MM.1S (cell line): ENCODE measurements around the gene CCDC73.
"Not testable (repeated sequence)": the region's sequence is repeated elsewhere in the genome, so short reads cannot be mapped to it uniquely, and the experiment has no call there.

ENCODE experiments used
- DNase-seq: peaks from one replicate; pipeline ENCODE4 v3.0.0-alpha.2; 2015
- H2AFZ ChIP-seq: fragments of 300-600 bp; sonication (generic); 2 replicates; pipeline ENCODE4 v1.6.0; 2016; ENCODE audit warnings: antibody characterized with exemption, low read length
- H3F3A ChIP-seq: fragments of 300-600 bp; sonication (generic); 2 replicates; pipeline ENCODE4 v1.6.1; 2016; ENCODE audit warnings: mild to moderate bottlenecking, antibody characterized with exemption, low read length, moderate library complexity, mixed read lengths; ENCODE audit not compliant: insufficient read depth
- H3K27ac ChIP-seq: fragments of 300-600 bp; sonication (generic); 2 replicates; pipeline ENCODE4 v1.5.1; 2016; ENCODE audit warnings: mild to moderate bottlenecking, low read length
- H3K27me3 ChIP-seq: fragments of 300-600 bp; sonication (generic); replicated peaks from 2 replicates; pipeline ENCODE4 v1.6.0; 2016; ENCODE audit warnings: low read length; ENCODE audit not compliant: insufficient read depth
- H3K36me3 ChIP-seq: fragments of 300-600 bp; sonication (generic); replicated peaks from 2 replicates; pipeline ENCODE4 v1.6.1; 2016; ENCODE audit warnings: mild to moderate bottlenecking, low read length, mixed read lengths; ENCODE audit not compliant: insufficient read depth
- H3K4me1 ChIP-seq: fragments of 300-600 bp; sonication (generic); 2 replicates; pipeline ENCODE4 v1.6.1; 2016; ENCODE audit warnings: low read length, mixed read lengths
- H3K4me2 ChIP-seq: fragments of 300-600 bp; sonication (generic); 2 replicates; pipeline ENCODE4 v1.6.0; 2016; ENCODE audit warnings: low read depth, low read length
- H3K4me3 ChIP-seq: fragments of 300-600 bp; sonication (generic); 2 replicates; pipeline ENCODE4 v1.5.1; 2016; ENCODE audit warnings: low read length, mixed read lengths
- H3K79me2 ChIP-seq: fragments of 300-600 bp; sonication (generic); 2 replicates; pipeline ENCODE4 v1.6.1; 2016; ENCODE audit warnings: mixed run types, low read length, mixed read lengths
- H3K9ac ChIP-seq: fragments of 300-600 bp; sonication (generic); 2 replicates; pipeline ENCODE4 v1.6.1; 2016; ENCODE audit warnings: low read length, mixed read lengths
- H3K9me2 ChIP-seq: fragments of 300-600 bp; sonication (generic); replicated peaks from 2 replicates; pipeline ENCODE4 v1.6.1; 2016; ENCODE audit warnings: mild to moderate bottlenecking, low read length, mixed read lengths; ENCODE audit not compliant: insufficient read depth
- H3K9me3 ChIP-seq: fragments of 300-600 bp; sonication (generic); replicated peaks from 2 replicates; pipeline ENCODE4 v1.6.1; 2016; ENCODE audit warnings: mild to moderate bottlenecking, low read length, mixed read lengths; ENCODE audit not compliant: insufficient read depth
- H4K20me1 ChIP-seq: fragments of 300-600 bp; sonication (generic); 2 replicates; pipeline ENCODE4 v1.6.1; 2016; ENCODE audit warnings: mild to moderate bottlenecking, low read length, moderate library complexity, mixed read lengths; ENCODE audit not compliant: insufficient read depth
- CTCF ChIP-seq: fragments of 300-600 bp; sonication (generic); IDR thresholded peaks from 2 replicates; pipeline ENCODE4 v1.5.1; 2016; ENCODE audit warnings: antibody characterized with exemption, low read length, mixed read lengths
- EZH2 ChIP-seq: fragments of 300-600 bp; sonication (generic); optimal IDR thresholded peaks from 2 replicates; pipeline ENCODE3; 2017; ENCODE audit warnings: low read depth, mild to moderate bottlenecking, antibody characterized with exemption, low read length, mixed read lengths
- EZH2phosphoT487 ChIP-seq: fragments of 300-600 bp; sonication (generic); IDR thresholded peaks from 2 replicates; pipeline ENCODE4 v1.6.1; 2018; ENCODE audit warnings: antibody characterized with exemption, low read length

Gene CCDC73

GRCh38 chr11:32786811-32787210, 7.7 kb downstream of the CCDC73 start:
- Histone ChIP-seq H3K4me2 (no peak overlapping the region), H3K36me3 (no peaks in the 10 kb centered on the region), H3K27me3 (no peaks in the 10 kb centered on the region), H3K4me1 (peaks cover 8% of the 10 kb centered on the region; the same call in 1 of the 2 replicates), H3K4me3 (no peak overlapping the region), H2AFZ (no peak overlapping the region), H3K9ac (no peak overlapping the region), H3F3A (no peaks in the 10 kb centered on the region), H3K9me2 (no peaks in the 10 kb centered on the region), H4K20me1 (no peaks in the 10 kb centered on the region), H3K9me3 (no peaks in the 10 kb centered on the region), H3K27ac (no peak overlapping the region), H3K79me2 (no peaks in the 10 kb centered on the region)
- TF ChIP-seq EZH2phosphoT487: no peak
- no peak for TF ChIP-seq EZH2
- TF ChIP-seq CTCF: no peak
- DNase-seq: no peak

- Histone ChIP-seq H3K27ac (no peak overlapping the region), H3K36me3 (no peaks in the 10 kb centered on the region), H3K27me3 (no peaks in the 10 kb centered on the region), H3K9me3 (no peaks in the 10 kb centered on the region), H3K4me3 (no peak overlapping the region), H3K9ac (no peak overlapping the region), H4K20me1 (no peaks in the 10 kb centered on the region), H3K79me2 (no peaks in the 10 kb centered on the region), H3K4me1 (peaks cover 8% of the 10 kb centered on the region; the same call in 1 of the 2 replicates), H3K4me2 (no peak overlapping the region; the same call in 1 of the 2 replicates), H3K9me2 (no peaks in the 10 kb centered on the region), H3F3A (no peaks in the 10 kb centered on the region), H2AFZ (no peak overlapping the region)
- no peak for DNase-seq
- TF ChIP-seq EZH2: no peak
Observed at GRCh38 chr11:32785262-32785661, 9.2 kb downstream of the CCDC73 start.

GRCh38 chr11:32781721-32782120, 12.7 kb downstream of the CCDC73 start:
- Histone ChIP-seq H3F3A (no peaks in the 10 kb centered on the region), H3K4me1 (peaks cover 19% of the 10 kb centered on the region), H3K36me3 (no peaks in the 10 kb centered on the region), H3K79me2 (no peaks in the 10 kb centered on the region), H3K4me2 (no peak overlapping the region), H3K4me3 (no peak overlapping the region), H2AFZ (no peak overlapping the region), H3K9me3 (no peaks in the 10 kb centered on the region), H4K20me1 (no peaks in the 10 kb centered on the region), H3K27ac (no peak overlapping the region), H3K9me2 (no peaks in the 10 kb centered on the region), H3K27me3 (no peaks in the 10 kb centered on the region), H3K9ac (no peak overlapping the region)
- DNase-seq: no peak
- TF ChIP-seq EZH2phosphoT487: no peak

- H2AFZ ChIP-seq, H3K9me2 ChIP-seq, H3F3A ChIP-seq, H4K20me1 ChIP-seq, H3K9ac ChIP-seq, H3K4me2 ChIP-seq, H3K9me3 ChIP-seq, H3K27me3 ChIP-seq, H3K4me3 ChIP-seq, H3K36me3 ChIP-seq, H3K79me2 ChIP-seq, DNase-seq, H3K27ac ChIP-seq: not testable (repeated sequence)
- peaks cover 16% of the 10 kb centered on the region for H3K4me1 ChIP-seq
Observed at GRCh38 chr11:32780839-32781238, 13.6 kb downstream of the CCDC73 start.

GRCh38 chr11:32779136-32779535, 15.3 kb downstream of the CCDC73 start:
- DNase-seq: no peak
- Histone ChIP-seq H3K27me3 (no peaks in the 10 kb centered on the region), H3K4me2 (no peak overlapping the region), H3K4me1 (peaks cover 10% of the 10 kb centered on the region), H2AFZ (0 out of 2 replicates have a peak overlapping the region, but pooled peaks have one; percentile 8), H3K36me3 (no peaks in the 10 kb centered on the region), H3K79me2 (no peaks in the 10 kb centered on the region), H3K4me3 (no peak overlapping the region), H3K27ac (no peak overlapping the region), H3K9ac (no peak overlapping the region), H3K9me2 (no peaks in the 10 kb centered on the region), H4K20me1 (no peaks in the 10 kb centered on the region), H3K9me3 (no peaks in the 10 kb centered on the region), H3F3A (no peaks in the 10 kb centered on the region)
- TF ChIP-seq CTCF (no peak), EZH2 (no peak), EZH2phosphoT487 (no peak)
